H1 (cell line): ENCODE data around the gene CRAT.

Source experiments
- CREB1 ChIP-seq: IDR thresholded peaks from 2 replicates; pipeline ENCODE4 v1.6.1; 2012; ENCODE audit warnings: inconsistent platforms
- PHF8 ChIP-seq: fragments of 200-600 bp; sonication (generic); conservative IDR thresholded peaks from 2 replicates; pipeline ENCODE4 v1.7.1; 2012; ENCODE audit warnings: low read depth, mild to moderate bottlenecking, inconsistent platforms, low read length, moderate library complexity
- SIRT6 ChIP-seq: IDR thresholded peaks from one replicate; pipeline ENCODE4 v1.7.1; 2012; ENCODE audit warnings: low read length, inconsistent platforms
- TF ChIP-seq, protein P1 (sequence below): IDR thresholded peaks from 2 replicates; pipeline ENCODE4 v1.6.1; 2011; ENCODE audit warnings: low read length, improper control_type of control experiment
- TF ChIP-seq, protein P2 (sequence below), 3 experiments: IDR thresholded peaks; 1 replicate in 2 of 3; 2 replicates in 1 of 3; pipeline versions ENCODE4 v1.5.1 to v1.6.1; 2011; ENCODE audit warnings: low read length in 3 of 3, mild to moderate bottlenecking in 3 of 3, inconsistent platforms in 2 of 3, low read depth in 1 of 3, moderate library complexity in 1 of 3; ENCODE audit not compliant: insufficient read depth in 1 of 3; ENCODE audit errors: control extremely low read depth in 1 of 3

DNA sequence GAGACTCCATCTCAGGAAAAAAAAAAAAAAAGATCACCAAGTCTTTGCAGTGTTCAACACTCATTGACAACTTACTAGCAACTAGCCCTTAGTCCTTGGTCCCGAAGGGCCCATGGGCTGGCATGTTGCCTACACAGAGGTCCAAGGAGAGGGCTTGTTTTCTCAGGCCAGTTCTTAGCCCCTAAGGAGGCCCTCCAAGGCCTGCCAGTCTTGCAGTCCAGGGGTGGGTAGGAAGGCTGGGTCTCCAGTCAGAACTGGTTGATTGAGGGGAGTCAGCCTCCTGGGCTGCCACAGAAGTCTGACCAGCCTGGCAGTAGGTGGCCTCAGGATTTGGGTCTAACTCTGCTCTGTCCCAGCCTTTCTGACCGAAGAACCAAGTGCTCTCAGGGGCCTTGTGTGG lies 34.7 kb upstream of the CRAT start:
- TF ChIP-seq PHF8 (no peak), CREB1 (no peak), SIRT6 (no peak)
- TF ChIP-seq, protein P1, sequence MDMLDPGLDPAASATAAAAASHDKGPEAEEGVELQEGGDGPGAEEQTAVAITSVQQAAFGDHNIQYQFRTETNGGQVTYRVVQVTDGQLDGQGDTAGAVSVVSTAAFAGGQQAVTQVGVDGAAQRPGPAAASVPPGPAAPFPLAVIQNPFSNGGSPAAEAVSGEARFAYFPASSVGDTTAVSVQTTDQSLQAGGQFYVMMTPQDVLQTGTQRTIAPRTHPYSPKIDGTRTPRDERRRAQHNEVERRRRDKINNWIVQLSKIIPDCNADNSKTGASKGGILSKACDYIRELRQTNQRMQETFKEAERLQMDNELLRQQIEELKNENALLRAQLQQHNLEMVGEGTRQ = no peak
- TF ChIP-seq, protein P2, sequence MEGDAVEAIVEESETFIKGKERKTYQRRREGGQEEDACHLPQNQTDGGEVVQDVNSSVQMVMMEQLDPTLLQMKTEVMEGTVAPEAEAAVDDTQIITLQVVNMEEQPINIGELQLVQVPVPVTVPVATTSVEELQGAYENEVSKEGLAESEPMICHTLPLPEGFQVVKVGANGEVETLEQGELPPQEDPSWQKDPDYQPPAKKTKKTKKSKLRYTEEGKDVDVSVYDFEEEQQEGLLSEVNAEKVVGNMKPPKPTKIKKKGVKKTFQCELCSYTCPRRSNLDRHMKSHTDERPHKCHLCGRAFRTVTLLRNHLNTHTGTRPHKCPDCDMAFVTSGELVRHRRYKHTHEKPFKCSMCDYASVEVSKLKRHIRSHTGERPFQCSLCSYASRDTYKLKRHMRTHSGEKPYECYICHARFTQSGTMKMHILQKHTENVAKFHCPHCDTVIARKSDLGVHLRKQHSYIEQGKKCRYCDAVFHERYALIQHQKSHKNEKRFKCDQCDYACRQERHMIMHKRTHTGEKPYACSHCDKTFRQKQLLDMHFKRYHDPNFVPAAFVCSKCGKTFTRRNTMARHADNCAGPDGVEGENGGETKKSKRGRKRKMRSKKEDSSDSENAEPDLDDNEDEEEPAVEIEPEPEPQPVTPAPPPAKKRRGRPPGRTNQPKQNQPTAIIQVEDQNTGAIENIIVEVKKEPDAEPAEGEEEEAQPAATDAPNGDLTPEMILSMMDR (IDR thresholded peaks at IDR 0.05; ENCODE audit: control extremely low read depth in 1 of 3, insufficient read depth in 1 of 3, low read depth in 1 of 3, low read length in 3 of 3) = no peak
